Endodermal cell (in vitro differentiated cells): ENCODE results near the gene VSX2. TPM values are rescaled to one million over a fixed set of nuclear protein-coding genes. Genes with fewer than 3 reads are reported as not detected.

ENCODE experiments used
- DNase-seq: peaks from one replicate; pipeline ENCODE4 v3.0.0-alpha.2; 2017
- H3K27ac ChIP-seq: 2 replicates; pipeline ENCODE4 v1.5.1; 2013; ENCODE audit warnings: mild to moderate bottlenecking, low read depth, low read length, moderate library complexity
- H3K27me3 ChIP-seq: 2 replicates; pipeline ENCODE4 v1.6.1; 2013; ENCODE audit warnings: mild to moderate bottlenecking, low read length, moderate library complexity; ENCODE audit not compliant: insufficient read depth, control insufficient read depth, poor library complexity, severe bottlenecking
- H3K36me3 ChIP-seq: 2 replicates; pipeline ENCODE4 v1.7.0; 2013; ENCODE audit warnings: mild to moderate bottlenecking, low read length, moderate library complexity; ENCODE audit not compliant: control insufficient read depth, insufficient read depth
- H3K4me1 ChIP-seq: one replicate; pipeline ENCODE4 v1.7.0; 2013; ENCODE audit warnings: low read length; ENCODE audit not compliant: control insufficient read depth, insufficient read depth
- H3K4me3 ChIP-seq: 2 replicates; pipeline ENCODE4 v1.5.1; 2013; ENCODE audit warnings: mild to moderate bottlenecking, low read length, moderate library complexity
- H3K9ac ChIP-seq: 2 replicates; pipeline ENCODE4 v1.6.1; 2013; ENCODE audit warnings: mild to moderate bottlenecking, low read length, moderate library complexity; ENCODE audit not compliant: poor library complexity, severe bottlenecking; ENCODE audit errors: extremely low read depth
- H3K9me3 ChIP-seq: 2 replicates; pipeline ENCODE4 v1.6.1; 2013; ENCODE audit warnings: mild to moderate bottlenecking, low read length, moderate library complexity; ENCODE audit not compliant: control insufficient read depth
- H3K27ac Mint-ChIP-seq: 2 replicates; pipeline ENCODE4 v1.8.0; 2020; ENCODE audit warnings: mixed read lengths
- H3K27me3 Mint-ChIP-seq: 2 replicates; pipeline ENCODE4 v1.8.0; 2021; ENCODE audit warnings: mild to moderate bottlenecking, mixed read lengths; ENCODE audit not compliant: insufficient read depth
- H3K36me3 Mint-ChIP-seq: 2 replicates; pipeline ENCODE4 v1.8.0; 2020; ENCODE audit warnings: low read depth, mixed read lengths
- H3K4me1 Mint-ChIP-seq: 2 replicates; pipeline ENCODE4 v1.8.0; 2020; ENCODE audit warnings: mixed read lengths
- H3K4me3 Mint-ChIP-seq: 2 replicates; pipeline ENCODE4 v1.8.0; 2020; ENCODE audit warnings: mild to moderate bottlenecking, moderate library complexity, mixed read lengths
- H3K9me3 Mint-ChIP-seq: 2 replicates; pipeline ENCODE4 v1.8.0; 2020; ENCODE audit warnings: mild to moderate bottlenecking, mixed read lengths
- CTCF ChIP-seq: fragments of 200-600 bp; sonication (generic); conservative IDR thresholded peaks from 2 replicates; pipeline ENCODE4 v1.5.0; 2021; ENCODE audit warnings: antibody characterized with exemption, mild to moderate bottlenecking
- WGBS, 2 experiments: methylation state at CpG; one replicate each; pipeline versions ENCODE4 v1.1.5 to v1.1.7; 2013; ENCODE audit warnings: missing lambda C conversion rate in 2 of 2, mixed read lengths in 1 of 2; ENCODE audit not compliant: insufficient coverage in 1 of 2, insufficient read length in 1 of 2; 5-methylcytosine and 5-hydroxymethylcytosine counted together
- total RNA-seq, 2 donors: library from RNA; stranded (reverse); fragmentation: NEBNext Ultra II Directional in 1 of 2; extraction: Animal tissue kit (Norgen Biotek cat#: 25700) in 1 of 2; gene quantifications; 2 replicates in 1 of 2; 3 replicates in 1 of 2; pipeline ENCODE4 v1.2.1, GENCODE V29; 2021

The VSX2 gene
- total RNA-seq, 2 donors from 2014 or later, result not detected

- no peak overlapping the region for H3K27ac Mint-ChIP-seq
- no peak for DNase-seq
- H3K9ac ChIP-seq, result no peak overlapping the region
- H3K36me3 ChIP-seq, result no peaks in the 10 kb centered on the region
- no peaks in the 10 kb centered on the region for H3K36me3 Mint-ChIP-seq
- 81 to 86% methylated on average over 4 to 7 of the region's 7 CpGs for WGBS, 2 experiments
- peaks cover 27% of the 10 kb centered on the region for H3K4me1 Mint-ChIP-seq
- no peaks in the 10 kb centered on the region for H3K9me3 Mint-ChIP-seq
- no peaks in the 10 kb centered on the region for H3K9me3 ChIP-seq
- H3K27me3 Mint-ChIP-seq, result peaks cover 62% of the 10 kb centered on the region
- H3K27ac ChIP-seq, result no peak overlapping the region
- H3K4me3 ChIP-seq, result no peak overlapping the region
- TF ChIP-seq CTCF, result no peak
- H3K4me1 ChIP-seq, result peaks cover 4% of the 10 kb centered on the region
- no peak overlapping the region for H3K4me3 Mint-ChIP-seq
- H3K27me3 ChIP-seq, result peaks cover 65% of the 10 kb centered on the region
Measured at GRCh38 chr14:74245292-74245691, 6.0 kb downstream of the VSX2 start.

GRCh38 chr14:74246542-74246941 lies 7.3 kb downstream of the VSX2 start:
- peaks cover 26% of the 10 kb centered on the region for H3K4me1 Mint-ChIP-seq

GRCh38 chr14:74248017-74248416 lies 8.8 kb downstream of the VSX2 start:
- Mint-ChIP-seq H3K27ac (no peak overlapping the region), H3K9me3 (no peaks in the 10 kb centered on the region), H3K4me3 (no peak overlapping the region), H3K27me3 (peaks cover 47% of the 10 kb centered on the region), H3K4me1 (peaks cover 20% of the 10 kb centered on the region), H3K36me3 (no peaks in the 10 kb centered on the region)
- no peaks in the 10 kb centered on the region for H3K36me3 ChIP-seq
- H3K9ac ChIP-seq, result no peak overlapping the region
- no peak for DNase-seq
- no peak overlapping the region for H3K27ac ChIP-seq
- no peaks in the 10 kb centered on the region for H3K4me1 ChIP-seq
- no peaks in the 10 kb centered on the region for H3K9me3 ChIP-seq
- H3K27me3 ChIP-seq, result peaks cover 38% of the 10 kb centered on the region
- TF ChIP-seq CTCF, result no peak
- 76 to 84% methylated on average over 3 to 6 of the region's 6 CpGs for WGBS, 2 experiments
- H3K4me3 ChIP-seq, result no peak overlapping the region

More at GRCh38 chr14:74246542-74246941, 7.3 kb downstream of the VSX2 start:
- Mint-ChIP-seq H3K4me3 (no peak overlapping the region), H3K27me3 (peaks cover 51% of the 10 kb centered on the region), H3K9me3 (no peaks in the 10 kb centered on the region), H3K36me3 (no peaks in the 10 kb centered on the region), H3K27ac (no peak overlapping the region)
- Histone ChIP-seq H3K4me1 (no peaks in the 10 kb centered on the region), H3K27ac (no peak overlapping the region), H3K4me3 (no peak overlapping the region), H3K27me3 (peaks cover 53% of the 10 kb centered on the region), H3K9ac (no peak overlapping the region), H3K36me3 (no peaks in the 10 kb centered on the region), H3K9me3 (no peaks in the 10 kb centered on the region)
- WGBS, 2 experiments, result 68 to 81% methylated on average over 4 to 8 of the region's 8 CpGs
- no peak for TF ChIP-seq CTCF
- DNase-seq, result no peak
